SH-SY5Y (cell line): Measurements from ENCODE around the gene ARHGEF25.

ENCODE experiments used
- GATA2 ChIP-seq: IDR thresholded peaks from 2 replicates; pipeline ENCODE4 v1.6.1; 2011; ENCODE audit warnings: mild to moderate bottlenecking, low read depth, low read length
- GATA3 ChIP-seq: IDR thresholded peaks from 2 replicates; pipeline ENCODE4 v1.6.1; 2011; ENCODE audit warnings: low read depth, mild to moderate bottlenecking, low read length, moderate library complexity

GRCh38 chr12:57613427-57614109 lies 2.3 kb downstream of the ARHGEF25 start:
- TF ChIP-seq GATA3 (no peak), GATA2 (no peak)
